ENCODE results near the gene SLC26A11.
A peak's percentile ranks its signal among the peaks of the same experiment; 100 is the strongest.

- TF ChIP-seq POLR2A (IDR thresholded peaks at IDR 0.05) (no peak), CTCF (IDR thresholded peaks at IDR 0.05) (no peak), EP300 (IDR thresholded peaks at IDR 0.05) (no peak), POLR2AphosphoS5 (IDR thresholded peaks at IDR 0.05) (peak; percentile 38 to 63 (median 42))
These were observed 1.0 kb upstream of the SLC26A11 start for GRCh38 chr17:80219013-80219762.

Data from stomach (tissue), 4 donors.